K562 (cell line): ENCODE data around the gene GJC2. TPM values are rescaled to one million over a fixed set of nuclear protein-coding genes. Genes with fewer than 3 reads are reported as not detected.
A peak's percentile ranks its signal among the peaks of the same experiment; 100 is the strongest.

Experiments
- CREB3L1 ChIP-seq: fragments of 450-650 bp; IDR thresholded peaks from 2 replicates; pipeline ENCODE4 v1.6.1; 2014; ENCODE audit warnings: low read depth, mild to moderate bottlenecking, moderate library complexity, borderline replicate concordance
- ELF2 ChIP-seq: fragments of 250-450 bp; sonication (Bioruptor Pico); IDR thresholded peaks from 2 replicates; pipeline ENCODE4 v1.5.0; 2021; ENCODE audit warnings: mild to moderate bottlenecking
- HDAC1 ChIP-seq, 2 experiments: fragments of 450-650 bp; IDR thresholded peaks; 2 replicates each; pipeline ENCODE4 v1.6.1; 2016 to 2017; ENCODE audit warnings: inconsistent platforms in 1 of 2, mild to moderate bottlenecking in 1 of 2, moderate library complexity in 1 of 2
- JUN ChIP-seq, 2 experiments: sonication (generic) in 1 of 2; formaldehyde crosslinking in 1 of 2; IDR thresholded peaks; 2 replicates each; pipeline versions ENCODE4 v1.6.1 to v1.8.0; 2012 to 2022; ENCODE audit warnings: borderline replicate concordance in 2 of 2, mild to moderate bottlenecking in 2 of 2, improper control_type of control experiment in 1 of 2, low read depth in 1 of 2, low read length in 1 of 2, missing genetic modification reagents in 1 of 2
- NCOA2 ChIP-seq, 2 experiments: fragments of 450-650 bp; IDR thresholded peaks; 2 replicates each; pipeline ENCODE4 v1.6.1; 2018; ENCODE audit warnings: mild to moderate bottlenecking in 2 of 2, moderate library complexity in 1 of 2; ENCODE audit not compliant: partially characterized antibody in 2 of 2
- RFX5 ChIP-seq: IDR thresholded peaks from 2 replicates; pipeline ENCODE4 v1.6.1; 2011; ENCODE audit warnings: low read depth, mild to moderate bottlenecking, improper control_type of control experiment, low read length
- SRSF1 ChIP-seq: fragments of 200-400 bp; formaldehyde crosslinking; IDR thresholded peaks from 2 replicates; pipeline ENCODE4 v1.6.1; 2017; ENCODE audit warnings: mild to moderate bottlenecking, low read depth, low read length, moderate library complexity
- ZBTB33 ChIP-seq: sonication (generic); formaldehyde crosslinking; IDR thresholded peaks from 2 replicates; pipeline ENCODE4 v1.8.1; 2023; ENCODE audit warnings: mild to moderate bottlenecking, missing genetic modification reagents
- ZNF699 ChIP-seq: fragments of 250-450 bp; sonication (Bioruptor Pico); IDR thresholded peaks from 2 replicates; pipeline ENCODE4 v1.8.0; 2021; ENCODE audit warnings: mild to moderate bottlenecking, moderate library complexity; ENCODE audit not compliant: insufficient replicate concordance
- ZNF740 ChIP-seq, 3 experiments: fragments of 200-800 bp in 1 of 3; sonication (Bioruptor generic) in 1 of 3; sonication (generic) in 1 of 3; formaldehyde crosslinking in 1 of 3; IDR thresholded peaks; 2 replicates each; pipeline versions ENCODE4 v1.6.1 to v1.8.0; 2016 to 2022; ENCODE audit warnings: mild to moderate bottlenecking in 2 of 3, missing compliant biosample characterization in 2 of 3, missing genetic modification characterization in 2 of 3, missing genetic modification reagents in 1 of 3
- polyA plus RNA-seq, 8 experiments: library from polyadenylated mRNA; depleted of rRNA in 4 of 8; stranded (reverse) in 5 of 8; unstranded in 3 of 8; fragments of >200 nt; fragmentation: Nextera tagmentation in 2 of 8; fragmentation: Illumina TruSeq in 1 of 8; extraction: Ambion mirVana in 2 of 8; extraction: Trizol in 1 of 8; gene quantifications; 2 replicates each; pipeline versions ENCODE4 v1.2.1 to v1.2.3, GENCODE V29; 2011 to 2014; ENCODE audit warnings: inconsistent platforms in 1 of 8, missing spikeins in 1 of 8
- total RNA-seq, 7 experiments: library from RNA; depleted of rRNA in 6 of 7; stranded (reverse); fragments of >200 nt in 6 of 7; fragmentation: Illumina TruSeq in 2 of 7; extraction: Trizol in 2 of 7; gene quantifications; 2 replicates each; pipeline versions ENCODE4 v1.2.1 to v1.2.3, GENCODE V29; 2011 to 2021; ENCODE audit warnings: low replicate concordance in 1 of 7
- TF ChIP-seq, protein P1 (sequence below): IDR thresholded peaks from 2 replicates; pipeline ENCODE4 v1.6.1; 2011; ENCODE audit warnings: borderline replicate concordance, low read depth, mild to moderate bottlenecking, moderate library complexity, low read length; ENCODE audit not compliant: insufficient read depth, poor library complexity, severe bottlenecking
- TF ChIP-seq, protein P2 (sequence below): sonication (generic); formaldehyde crosslinking; IDR thresholded peaks from 2 replicates; pipeline ENCODE4 v1.8.0; 2022; ENCODE audit warnings: mild to moderate bottlenecking, missing genetic modification reagents

The GJC2 gene
- total and polyA plus RNA-seq, 9 of the 15 experiments (the other 6 are each of a cell fraction or from before 2014, with no cell fraction given): 0.03 to 0.62 (median 0.11) TPM; not detected in 2

DNA sequence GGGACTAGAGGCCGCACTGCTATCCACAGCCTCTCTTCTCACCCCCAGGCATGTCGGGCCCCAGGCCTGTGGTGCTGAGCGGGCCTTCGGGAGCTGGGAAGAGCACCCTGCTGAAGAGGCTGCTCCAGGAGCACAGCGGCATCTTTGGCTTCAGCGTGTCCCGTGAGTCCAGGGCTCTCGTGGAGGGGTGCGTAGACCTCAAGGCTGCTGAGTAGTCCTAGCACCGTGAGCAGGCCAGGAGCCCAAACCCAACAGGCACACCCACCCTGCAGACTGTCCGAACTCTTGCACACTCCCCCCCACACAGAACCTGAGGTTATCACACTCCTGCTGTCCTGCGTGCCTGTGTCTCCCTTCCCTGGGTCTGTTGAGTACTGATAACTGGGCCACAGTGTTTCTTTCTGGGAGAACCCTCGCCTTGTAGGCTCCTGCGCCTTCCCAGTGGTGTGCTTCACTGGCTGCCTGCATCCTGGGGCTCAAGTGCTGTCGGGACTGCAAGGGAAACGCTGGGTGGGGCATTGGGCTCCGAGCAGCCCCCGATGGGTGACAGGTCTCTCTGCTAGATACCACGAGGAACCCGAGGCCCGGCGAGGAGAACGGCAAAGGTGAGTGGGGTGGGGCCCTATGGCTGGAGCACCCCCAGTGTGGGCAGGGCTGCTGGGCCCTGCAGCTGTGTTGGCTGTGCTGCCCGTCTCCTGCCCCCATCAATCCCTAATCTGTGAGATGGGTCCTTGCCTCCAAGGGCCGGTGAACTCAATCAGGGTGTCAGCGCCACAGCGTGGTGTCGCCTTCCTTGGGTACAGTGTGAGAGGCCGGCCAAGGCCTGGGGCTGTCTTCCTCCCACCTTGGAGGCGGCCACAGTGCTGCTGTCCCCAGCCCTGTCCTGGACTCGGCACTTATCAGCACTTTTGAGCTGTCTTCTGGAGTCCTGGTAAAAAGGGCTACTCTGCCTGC, 4.0 kb upstream of the GJC2 start (continued):
- TF ChIP-seq ZNF740 (CRISPR knock-in tag; IDR thresholded peaks at IDR 0.05): peak; percentile 88
- TF ChIP-seq ZNF740 (tag; IDR thresholded peaks at IDR 0.05): peak in 1 of 2 experiments; percentile 74; a peak in 2 of 4 replicates
- TF ChIP-seq, protein P1, sequence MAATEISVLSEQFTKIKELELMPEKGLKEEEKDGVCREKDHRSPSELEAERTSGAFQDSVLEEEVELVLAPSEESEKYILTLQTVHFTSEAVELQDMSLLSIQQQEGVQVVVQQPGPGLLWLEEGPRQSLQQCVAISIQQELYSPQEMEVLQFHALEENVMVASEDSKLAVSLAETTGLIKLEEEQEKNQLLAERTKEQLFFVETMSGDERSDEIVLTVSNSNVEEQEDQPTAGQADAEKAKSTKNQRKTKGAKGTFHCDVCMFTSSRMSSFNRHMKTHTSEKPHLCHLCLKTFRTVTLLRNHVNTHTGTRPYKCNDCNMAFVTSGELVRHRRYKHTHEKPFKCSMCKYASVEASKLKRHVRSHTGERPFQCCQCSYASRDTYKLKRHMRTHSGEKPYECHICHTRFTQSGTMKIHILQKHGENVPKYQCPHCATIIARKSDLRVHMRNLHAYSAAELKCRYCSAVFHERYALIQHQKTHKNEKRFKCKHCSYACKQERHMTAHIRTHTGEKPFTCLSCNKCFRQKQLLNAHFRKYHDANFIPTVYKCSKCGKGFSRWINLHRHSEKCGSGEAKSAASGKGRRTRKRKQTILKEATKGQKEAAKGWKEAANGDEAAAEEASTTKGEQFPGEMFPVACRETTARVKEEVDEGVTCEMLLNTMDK: no peak
- no peak for TF ChIP-seq RFX5
- peak in 1 of 2 experiments; percentile 97; a peak in 2 of 4 replicates for TF ChIP-seq HDAC1 (IDR thresholded peaks at IDR 0.05)
- no peak for TF ChIP-seq ELF2 (CRISPR knock-in tag)
- TF ChIP-seq ZNF699 (CRISPR knock-in tag): no peak
- TF ChIP-seq SRSF1: no peak
- TF ChIP-seq CREB3L1: peak; percentile 69; the same call in 1 of the 2 replicates
- TF ChIP-seq, protein P2, sequence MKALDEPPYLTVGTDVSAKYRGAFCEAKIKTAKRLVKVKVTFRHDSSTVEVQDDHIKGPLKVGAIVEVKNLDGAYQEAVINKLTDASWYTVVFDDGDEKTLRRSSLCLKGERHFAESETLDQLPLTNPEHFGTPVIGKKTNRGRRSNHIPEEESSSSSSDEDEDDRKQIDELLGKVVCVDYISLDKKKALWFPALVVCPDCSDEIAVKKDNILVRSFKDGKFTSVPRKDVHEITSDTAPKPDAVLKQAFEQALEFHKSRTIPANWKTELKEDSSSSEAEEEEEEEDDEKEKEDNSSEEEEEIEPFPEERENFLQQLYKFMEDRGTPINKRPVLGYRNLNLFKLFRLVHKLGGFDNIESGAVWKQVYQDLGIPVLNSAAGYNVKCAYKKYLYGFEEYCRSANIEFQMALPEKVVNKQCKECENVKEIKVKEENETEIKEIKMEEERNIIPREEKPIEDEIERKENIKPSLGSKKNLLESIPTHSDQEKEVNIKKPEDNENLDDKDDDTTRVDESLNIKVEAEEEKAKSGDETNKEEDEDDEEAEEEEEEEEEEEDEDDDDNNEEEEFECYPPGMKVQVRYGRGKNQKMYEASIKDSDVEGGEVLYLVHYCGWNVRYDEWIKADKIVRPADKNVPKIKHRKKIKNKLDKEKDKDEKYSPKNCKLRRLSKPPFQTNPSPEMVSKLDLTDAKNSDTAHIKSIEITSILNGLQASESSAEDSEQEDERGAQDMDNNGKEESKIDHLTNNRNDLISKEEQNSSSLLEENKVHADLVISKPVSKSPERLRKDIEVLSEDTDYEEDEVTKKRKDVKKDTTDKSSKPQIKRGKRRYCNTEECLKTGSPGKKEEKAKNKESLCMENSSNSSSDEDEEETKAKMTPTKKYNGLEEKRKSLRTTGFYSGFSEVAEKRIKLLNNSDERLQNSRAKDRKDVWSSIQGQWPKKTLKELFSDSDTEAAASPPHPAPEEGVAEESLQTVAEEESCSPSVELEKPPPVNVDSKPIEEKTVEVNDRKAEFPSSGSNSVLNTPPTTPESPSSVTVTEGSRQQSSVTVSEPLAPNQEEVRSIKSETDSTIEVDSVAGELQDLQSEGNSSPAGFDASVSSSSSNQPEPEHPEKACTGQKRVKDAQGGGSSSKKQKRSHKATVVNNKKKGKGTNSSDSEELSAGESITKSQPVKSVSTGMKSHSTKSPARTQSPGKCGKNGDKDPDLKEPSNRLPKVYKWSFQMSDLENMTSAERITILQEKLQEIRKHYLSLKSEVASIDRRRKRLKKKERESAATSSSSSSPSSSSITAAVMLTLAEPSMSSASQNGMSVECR: peak; percentile 73
- no peak for TF ChIP-seq JUN (IDR thresholded peaks at IDR 0.05; ENCODE audit: borderline replicate concordance, low read depth, low read length)
- no peak for TF ChIP-seq JUN (CRISPR knock-in tag; IDR thresholded peaks at IDR 0.05; ENCODE audit: borderline replicate concordance)
- TF ChIP-seq ZBTB33 (CRISPR knock-in tag): no peak
- no peak for TF ChIP-seq NCOA2 (IDR thresholded peaks at IDR 0.05; ENCODE audit: partially characterized antibody in 2 of 2)
